ENCODE data around the gene BRCA2. TPM values are rescaled to one million over a fixed set of nuclear protein-coding genes. Genes with fewer than 3 reads are reported as not detected.
A peak's percentile ranks its signal among the peaks of the same experiment; 100 is the strongest.

The BRCA2 gene
- total RNA-seq, 2 donors from 2014 or later, result 0.66 to 1.0 TPM

DNA sequence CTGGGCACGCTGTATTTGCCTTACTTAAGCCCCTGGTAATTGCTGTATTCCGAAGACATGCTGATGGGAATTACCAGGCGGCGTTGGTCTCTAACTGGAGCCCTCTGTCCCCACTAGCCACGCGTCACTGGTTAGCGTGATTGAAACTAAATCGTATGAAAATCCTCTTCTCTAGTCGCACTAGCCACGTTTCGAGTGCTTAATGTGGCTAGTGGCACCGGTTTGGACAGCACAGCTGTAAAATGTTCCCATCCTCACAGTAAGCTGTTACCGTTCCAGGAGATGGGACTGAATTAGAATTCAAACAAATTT is 676 bp downstream of the BRCA2 start:
- ATAC-seq (no peak), DNase-seq (no peak)

DNA sequence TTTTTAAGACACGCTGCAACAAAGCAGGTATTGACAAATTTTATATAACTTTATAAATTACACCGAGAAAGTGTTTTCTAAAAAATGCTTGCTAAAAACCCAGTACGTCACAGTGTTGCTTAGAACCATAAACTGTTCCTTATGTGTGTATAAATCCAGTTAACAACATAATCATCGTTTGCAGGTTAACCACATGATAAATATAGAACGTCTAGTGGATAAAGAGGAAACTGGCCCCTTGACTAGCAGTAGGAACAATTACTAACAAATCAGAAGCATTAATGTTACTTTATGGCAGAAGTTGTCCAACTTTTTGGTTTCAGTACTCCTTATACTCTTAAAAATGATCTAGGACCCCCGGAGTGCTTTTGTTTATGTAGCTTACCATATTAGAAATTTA is 1.2 kb downstream of the BRCA2 start:
- no peaks in the 10 kb centered on the region for H3K27me3 ChIP-seq
- DNase-seq (no peak), ATAC-seq (no peak)
- intact Hi-C loops (cut with DNase I), result no loop called here
- no peak overlapping the region for H3K4me3 ChIP-seq
- WGBS, 2 donors, result 54 to 66% methylated on average over 6 of the region's 6 CpGs
- peaks cover 4% of the 10 kb centered on the region for H3K4me1 ChIP-seq
- no peaks in the 10 kb centered on the region for H3K9me3 ChIP-seq
- TF ChIP-seq, protein P1, sequence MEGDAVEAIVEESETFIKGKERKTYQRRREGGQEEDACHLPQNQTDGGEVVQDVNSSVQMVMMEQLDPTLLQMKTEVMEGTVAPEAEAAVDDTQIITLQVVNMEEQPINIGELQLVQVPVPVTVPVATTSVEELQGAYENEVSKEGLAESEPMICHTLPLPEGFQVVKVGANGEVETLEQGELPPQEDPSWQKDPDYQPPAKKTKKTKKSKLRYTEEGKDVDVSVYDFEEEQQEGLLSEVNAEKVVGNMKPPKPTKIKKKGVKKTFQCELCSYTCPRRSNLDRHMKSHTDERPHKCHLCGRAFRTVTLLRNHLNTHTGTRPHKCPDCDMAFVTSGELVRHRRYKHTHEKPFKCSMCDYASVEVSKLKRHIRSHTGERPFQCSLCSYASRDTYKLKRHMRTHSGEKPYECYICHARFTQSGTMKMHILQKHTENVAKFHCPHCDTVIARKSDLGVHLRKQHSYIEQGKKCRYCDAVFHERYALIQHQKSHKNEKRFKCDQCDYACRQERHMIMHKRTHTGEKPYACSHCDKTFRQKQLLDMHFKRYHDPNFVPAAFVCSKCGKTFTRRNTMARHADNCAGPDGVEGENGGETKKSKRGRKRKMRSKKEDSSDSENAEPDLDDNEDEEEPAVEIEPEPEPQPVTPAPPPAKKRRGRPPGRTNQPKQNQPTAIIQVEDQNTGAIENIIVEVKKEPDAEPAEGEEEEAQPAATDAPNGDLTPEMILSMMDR (IDR thresholded peaks at IDR 0.05), result no peak
- no peak for TF ChIP-seq POLR2A (IDR thresholded peaks at IDR 0.05)
- no peaks in the 10 kb centered on the region for H3K36me3 ChIP-seq (replicated peaks in 1 of 2; ENCODE audit: insufficient read depth in 1 of 2, low read depth in 2 of 2)
- H3K27ac ChIP-seq, result peak overlapping the region in 1 of 4 donors; percentile 92

More for the DNA sequence above, 676 bp downstream of the BRCA2 start:
- H3K9me3 ChIP-seq, result no peaks in the 10 kb centered on the region
- peak overlapping the region; percentile 46 to 52 for H3K4me3 ChIP-seq
- no peaks in the 10 kb centered on the region for H3K27me3 ChIP-seq
- no peaks in the 10 kb centered on the region for H3K36me3 ChIP-seq (replicated peaks in 1 of 2; ENCODE audit: insufficient read depth in 1 of 2, low read depth in 2 of 2)
- TF ChIP-seq POLR2A (IDR thresholded peaks at IDR 0.05), result no peak
- TF ChIP-seq, protein P1 (IDR thresholded peaks at IDR 0.05), result no peak
- H3K27ac ChIP-seq, result peak overlapping the region in 3 of 4 donors; percentile 75 to 93 (median 92)
- peaks cover 4% of the 10 kb centered on the region for H3K4me1 ChIP-seq
- WGBS, 2 donors, result 0% methylated on average over 13 of the region's 13 CpGs
- intact Hi-C loops (cut with DNase I), result no loop called here

DNA sequence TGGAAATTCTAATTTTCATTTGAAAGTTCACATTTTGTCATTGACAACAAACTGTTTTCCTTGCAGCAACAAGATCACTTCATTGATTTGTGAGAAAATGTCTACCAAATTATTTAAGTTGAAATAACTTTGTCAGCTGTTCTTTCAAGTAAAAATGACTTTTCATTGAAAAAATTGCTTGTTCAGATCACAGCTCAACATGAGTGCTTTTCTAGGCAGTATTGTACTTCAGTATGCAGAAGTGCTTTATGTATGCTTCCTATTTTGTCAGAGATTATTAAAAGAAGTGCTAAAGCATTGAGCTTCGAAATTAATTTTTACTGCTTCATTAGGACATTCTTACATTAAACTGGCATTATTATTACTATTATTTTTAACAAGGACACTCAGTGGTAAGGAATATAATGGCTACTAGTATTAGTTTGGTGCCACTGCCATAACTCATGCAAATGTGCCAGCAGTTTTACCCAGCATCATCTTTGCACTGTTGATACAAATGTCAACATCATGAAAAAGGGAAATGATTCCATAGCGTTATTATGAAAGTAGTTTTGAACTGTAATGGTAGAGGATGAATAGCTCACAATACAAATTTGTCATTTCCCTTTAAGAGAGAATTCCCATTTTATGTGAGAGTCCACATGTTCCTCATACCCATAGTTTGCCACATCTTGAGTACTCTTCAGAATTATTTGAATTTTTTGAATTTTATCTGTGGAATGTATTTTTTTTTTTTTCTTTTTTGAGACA is 2.6 kb downstream of the BRCA2 start:
- intact Hi-C loops (cut with DNase I), result no loop called here
- 77 to 92% methylated on average over 2 of the region's 2 CpGs for WGBS, 2 donors
- no peaks in the 10 kb centered on the region for H3K27me3 ChIP-seq
- H3K4me3 ChIP-seq, result no peak overlapping the region
- ATAC-seq (no peak), DNase-seq (no peak)
- H3K9me3 ChIP-seq, result no peaks in the 10 kb centered on the region
- TF ChIP-seq POLR2A (IDR thresholded peaks at IDR 0.05), result no peak
- TF ChIP-seq, protein P1 (IDR thresholded peaks at IDR 0.05), result no peak
- peaks cover 4% of the 10 kb centered on the region for H3K4me1 ChIP-seq
- no peaks in the 10 kb centered on the region for H3K36me3 ChIP-seq (replicated peaks in 1 of 2; ENCODE audit: insufficient read depth in 1 of 2, low read depth in 2 of 2)
- no peak overlapping the region for H3K27ac ChIP-seq

DNA sequence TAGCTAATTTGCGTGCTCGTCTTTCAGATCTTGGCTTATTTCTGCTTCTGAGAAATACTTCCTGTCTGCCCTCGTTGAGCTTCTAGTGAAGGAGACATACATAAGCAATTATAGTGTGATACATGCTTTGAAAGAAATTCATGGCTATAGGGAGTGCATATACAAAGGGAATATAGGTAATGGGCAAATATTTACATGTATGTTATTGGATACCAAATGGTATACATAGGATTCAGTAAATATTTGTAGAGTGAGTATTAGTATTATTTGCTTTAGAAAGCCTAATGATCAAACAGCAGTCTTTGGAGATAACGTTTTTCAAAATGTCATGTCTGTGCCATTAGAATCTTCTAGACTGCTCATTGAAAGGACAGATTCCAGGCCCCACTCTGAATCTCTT is 5.2 kb downstream of the BRCA2 start:
- H3K36me3 ChIP-seq (replicated peaks in 1 of 2; ENCODE audit: insufficient read depth in 1 of 2, low read depth in 2 of 2), result no peaks in the 10 kb centered on the region
- no peak for TF ChIP-seq POLR2A (IDR thresholded peaks at IDR 0.05)
- TF ChIP-seq, protein P1 (IDR thresholded peaks at IDR 0.05), result no peak
- H3K27me3 ChIP-seq, result no peaks in the 10 kb centered on the region
- no peak overlapping the region for H3K4me3 ChIP-seq
- H3K9me3 ChIP-seq, result no peaks in the 10 kb centered on the region
- ATAC-seq (no peak), DNase-seq (no peak)
- no peak overlapping the region for H3K27ac ChIP-seq
- intact Hi-C loops (cut with DNase I), result no loop called here
- WGBS, 2 donors, result 70 to 74% methylated on average over 4 of the region's 4 CpGs
- no peaks in the 10 kb centered on the region for H3K4me1 ChIP-seq

DNA sequence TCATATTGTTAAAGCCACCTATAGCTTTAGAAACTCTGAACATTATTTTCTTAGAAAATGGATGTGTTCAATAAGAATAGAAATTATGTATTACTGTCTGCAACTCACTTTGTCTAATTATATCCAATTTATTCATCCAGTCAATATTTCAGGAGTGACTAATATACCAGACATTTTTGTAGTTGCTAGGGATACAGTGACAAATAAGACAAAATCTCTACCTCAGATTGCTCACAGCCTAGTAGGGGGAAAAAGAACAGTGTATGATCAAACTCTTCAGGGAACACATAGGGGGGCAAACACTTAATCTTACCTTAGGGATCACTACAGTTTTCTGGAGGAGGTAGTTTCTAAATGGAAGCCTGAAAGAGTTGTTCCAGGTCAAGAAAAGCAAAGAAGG is 8.6 kb downstream of the BRCA2 start:
- TF ChIP-seq POLR2A (IDR thresholded peaks at IDR 0.05), result no peak
- TF ChIP-seq, protein P1 (IDR thresholded peaks at IDR 0.05), result no peak
- Histone ChIP-seq H3K4me3 (no peak overlapping the region), H3K4me1 (no peaks in the 10 kb centered on the region), H3K36me3 (replicated peaks in 1 of 2; ENCODE audit: insufficient read depth in 1 of 2, low read depth in 2 of 2) (no peaks in the 10 kb centered on the region), H3K27me3 (no peaks in the 10 kb centered on the region), H3K27ac (no peak overlapping the region), H3K9me3 (no peaks in the 10 kb centered on the region)
- ATAC-seq (no peak), DNase-seq (no peak)
- intact Hi-C loops (cut with DNase I), result no loop called here

All from body of pancreas (tissue), 4 donors.